ENCODE measurements around the gene UPK3B. TPM values are rescaled to one million over a fixed set of nuclear protein-coding genes. Genes with fewer than 3 reads are reported as not detected.

Gene UPK3B
- total and polyA plus RNA-seq, 2 of the 13 experiments (the other 11 are each of a cell fraction or from before 2014, with no cell fraction given): not detected

- TF ChIP-seq ZNF512B (CRISPR knock-in tag; IDR thresholded peaks at IDR 0.05; ENCODE audit: borderline replicate concordance): peak; percentile 89; the same call in 1 of the 2 replicates
- TF ChIP-seq ZNF839 (CRISPR knock-in tag; IDR thresholded peaks at IDR 0.05; ENCODE audit: borderline replicate concordance): peak; percentile 80; the same call in 1 of the 2 replicates
- TF ChIP-seq ZNF878 (CRISPR knock-in tag; IDR thresholded peaks at IDR 0.05): no peak
- peak; percentile 99 for TF ChIP-seq CTCF (CRISPR knock-in tag; IDR thresholded peaks at IDR 0.05)
- TF ChIP-seq MYC (CRISPR knock-in tag; IDR thresholded peaks at IDR 0.05; ENCODE audit: borderline replicate concordance): peak; percentile 84; the same call in 1 of the 2 replicates
- no peak for TF ChIP-seq ZNF577 (CRISPR knock-in tag; IDR thresholded peaks at IDR 0.05; ENCODE audit: borderline replicate concordance, low read depth)
- TF ChIP-seq ZFP36 (IDR thresholded peaks at IDR 0.05; ENCODE audit: borderline replicate concordance, low read depth, low read length, partially characterized antibody): no peak
- TF ChIP-seq LBX2 (CRISPR knock-in tag; IDR thresholded peaks at IDR 0.05; ENCODE audit: borderline replicate concordance): 0 out of 2 replicates have a peak, but pooled peaks have one; percentile 70
- 0 out of 2 replicates have a peak, but pooled peaks have one; percentile 38 for TF ChIP-seq GATAD1 (CRISPR knock-in tag; IDR thresholded peaks at IDR 0.05)
- no peak for TF ChIP-seq IRX3 (CRISPR knock-in tag; IDR thresholded peaks at IDR 0.05; ENCODE audit: borderline replicate concordance, low read depth)
- TF ChIP-seq RNF219 (CRISPR knock-in tag; IDR thresholded peaks at IDR 0.05): no peak
- TF ChIP-seq ZNF138 (CRISPR knock-in tag; IDR thresholded peaks at IDR 0.05; ENCODE audit: low read depth): no peak
- TF ChIP-seq NFAT5 (CRISPR knock-in tag; IDR thresholded peaks at IDR 0.05): no peak
- TF ChIP-seq GATAD2A (CRISPR knock-in tag; IDR thresholded peaks at IDR 0.05): peak; percentile 51; the same call in 1 of the 2 replicates
- no peak for TF ChIP-seq AHR (CRISPR knock-in tag; IDR thresholded peaks at IDR 0.05)
- no peak for TF ChIP-seq ZNF234 (CRISPR knock-in tag; conservative IDR thresholded peaks at IDR 0.05)
Observed at GRCh38 chr7:76515999-76516443, 5.7 kb downstream of the UPK3B start (continued).

Data from HepG2 (cell line).